GM18499 (cell line): ENCODE data around the gene AOPEP.

Experiments
- ATAC-seq: cut with Tn5 transposase; IDR thresholded peaks from one replicate; pipeline ENCODE4 v1.9.1; 2021; ENCODE audit warnings: moderate number of reproducible peaks; ENCODE audit not compliant: insufficient read depth, unreplicated experiment

Gene AOPEP

GRCh38 chr9:95062596-95063065, 336.1 kb downstream of the AOPEP start:
- no peak for ATAC-seq

- ATAC-seq, result no peak
These were observed 336.8 kb downstream of the AOPEP start for GRCh38 chr9:95063300-95063699.

- no peak for ATAC-seq
These were observed 338.7 kb downstream of the AOPEP start for GRCh38 chr9:95065224-95065623.

GRCh38 chr9:95067057-95067456, 340.6 kb downstream of the AOPEP start:
- no peak for ATAC-seq

GRCh38 chr9:95067897-95068296, 341.4 kb downstream of the AOPEP start:
- ATAC-seq, result no peak

GRCh38 chr9:95070549-95071021, 344.1 kb downstream of the AOPEP start:
- no peak for ATAC-seq

- ATAC-seq, result no peak
These were observed 345.0 kb downstream of the AOPEP start for GRCh38 chr9:95071450-95071849.

GRCh38 chr9:95071925-95072324, 345.4 kb downstream of the AOPEP start:
- ATAC-seq, result no peak

- ATAC-seq, result no peak
These were observed 346.6 kb downstream of the AOPEP start for GRCh38 chr9:95073042-95073607.

GRCh38 chr9:95073918-95074317, 347.4 kb downstream of the AOPEP start:
- ATAC-seq, result no peak

- ATAC-seq, result no peak
These were observed 348.1 kb downstream of the AOPEP start for GRCh38 chr9:95074632-95075031.

GRCh38 chr9:95075700-95076099, 349.2 kb downstream of the AOPEP start:
- no peak for ATAC-seq

GRCh38 chr9:95076696-95077052, 350.2 kb downstream of the AOPEP start:
- no peak for ATAC-seq

GRCh38 chr9:95077053-95077765, 350.7 kb downstream of the AOPEP start:
- no peak for ATAC-seq

GRCh38 chr9:95077766-95078370, 351.4 kb downstream of the AOPEP start:
- no peak for ATAC-seq

- no peak for ATAC-seq
These were observed 352.0 kb downstream of the AOPEP start for GRCh38 chr9:95078511-95078910.

GRCh38 chr9:95078939-95079338, 352.4 kb downstream of the AOPEP start:
- no peak for ATAC-seq

- no peak for ATAC-seq
These were observed 353.0 kb downstream of the AOPEP start for GRCh38 chr9:95079461-95079860.

GRCh38 chr9:95080961-95081647, 354.6 kb downstream of the AOPEP start:
- no peak for ATAC-seq

GRCh38 chr9:95081998-95082397, 355.5 kb downstream of the AOPEP start:
- ATAC-seq, result no peak
